Measurements from ENCODE around the gene PPM1L.

- no peak for TF ChIP-seq CTCF (IDR thresholded peaks at IDR 0.05; ENCODE audit: borderline replicate concordance, extremely low read depth, low read length, poor library complexity, severe bottlenecking)
- no peak for TF ChIP-seq EZH2 (IDR thresholded peaks at IDR 0.05; ENCODE audit: borderline replicate concordance, low read depth, low read length, severe bottlenecking)
These were observed 189.3 kb downstream of the PPM1L start for GRCh38 chr3:160945336-160945735.
